Pulmonary artery endothelial cell (primary cell): Measurements from ENCODE around the gene GSKIP. TPM values are rescaled to one million over a fixed set of nuclear protein-coding genes. Genes with fewer than 3 reads are reported as not detected.

Experiments
- DNase-seq: peaks from one replicate; pipeline ENCODE4 v3.0.0-alpha.2; 2011; ENCODE audit warnings: low read depth, low spot score
- total RNA-seq: library from RNA; depleted of rRNA; stranded (reverse); fragments of >200 nt; gene quantifications from 2 replicates; pipeline ENCODE4 v1.2.3, GENCODE V29; 2014

The GSKIP gene
- total RNA-seq, 1 donor from 2014 or later = 26.6 TPM

- DNase-seq = no peak
Measured at GRCh38 chr14:96376093-96376492, 12.8 kb downstream of the GSKIP start.

GRCh38 chr14:96380735-96381134 is 17.4 kb downstream of the GSKIP start:
- no peak for DNase-seq

GRCh38 chr14:96383445-96383844 is 20.1 kb downstream of the GSKIP start:
- DNase-seq = no peak

GRCh38 chr14:96384053-96384452 is 20.7 kb downstream of the GSKIP start:
- DNase-seq = no peak

GRCh38 chr14:96384740-96385139 is 21.4 kb downstream of the GSKIP start:
- no peak for DNase-seq

GRCh38 chr14:96385385-96385784 is 22.1 kb downstream of the GSKIP start:
- no peak for DNase-seq

GRCh38 chr14:96390965-96391292 is 27.6 kb downstream of the GSKIP start:
- DNase-seq = no peak

- DNase-seq = peak; percentile 79
Measured at GRCh38 chr14:96391293-96392118, 28.2 kb downstream of the GSKIP start.

- DNase-seq = no peak
Measured at GRCh38 chr14:96393071-96393691, 29.9 kb downstream of the GSKIP start.

GRCh38 chr14:96394047-96394815 is 30.9 kb downstream of the GSKIP start:
- DNase-seq = no peak

GRCh38 chr14:96398432-96398831 is 35.1 kb downstream of the GSKIP start:
- DNase-seq = no peak

- no peak for DNase-seq
Measured at GRCh38 chr14:96398921-96399320, 35.6 kb downstream of the GSKIP start.

- DNase-seq = no peak
Measured at GRCh38 chr14:96399405-96399804, 36.1 kb downstream of the GSKIP start.

GRCh38 chr14:96400495-96400894 is 37.2 kb downstream of the GSKIP start:
- DNase-seq = no peak

GRCh38 chr14:96403409-96403808 is 40.1 kb downstream of the GSKIP start:
- peak; percentile 32 for DNase-seq

- DNase-seq = no peak
Measured at GRCh38 chr14:96405677-96406076, 42.4 kb downstream of the GSKIP start.

- no peak for DNase-seq
Measured at GRCh38 chr14:96407935-96408570, 44.7 kb downstream of the GSKIP start.

- DNase-seq = no peak
Measured at GRCh38 chr14:96408608-96409007, 45.3 kb downstream of the GSKIP start.

- DNase-seq = no peak
Measured at GRCh38 chr14:96409701-96410100, 46.4 kb downstream of the GSKIP start.

GRCh38 chr14:96410119-96410518 is 46.8 kb downstream of the GSKIP start:
- DNase-seq = no peak

GRCh38 chr14:96413526-96413925 is 50.2 kb downstream of the GSKIP start:
- no peak for DNase-seq

GRCh38 chr14:96415559-96415958 is 52.2 kb downstream of the GSKIP start:
- DNase-seq = no peak
